SKM-1 treated with dmso at 0.1 percent for 144 hours (cell line): ENCODE measurements around the gene SPATA2.

Experiments used
- DNase-seq: peaks from one replicate; lab custom pipeline; 2025; ENCODE audit not compliant: unreplicated experiment; lab: John Stamatoyannopoulos, UW

Gene SPATA2

DNA sequence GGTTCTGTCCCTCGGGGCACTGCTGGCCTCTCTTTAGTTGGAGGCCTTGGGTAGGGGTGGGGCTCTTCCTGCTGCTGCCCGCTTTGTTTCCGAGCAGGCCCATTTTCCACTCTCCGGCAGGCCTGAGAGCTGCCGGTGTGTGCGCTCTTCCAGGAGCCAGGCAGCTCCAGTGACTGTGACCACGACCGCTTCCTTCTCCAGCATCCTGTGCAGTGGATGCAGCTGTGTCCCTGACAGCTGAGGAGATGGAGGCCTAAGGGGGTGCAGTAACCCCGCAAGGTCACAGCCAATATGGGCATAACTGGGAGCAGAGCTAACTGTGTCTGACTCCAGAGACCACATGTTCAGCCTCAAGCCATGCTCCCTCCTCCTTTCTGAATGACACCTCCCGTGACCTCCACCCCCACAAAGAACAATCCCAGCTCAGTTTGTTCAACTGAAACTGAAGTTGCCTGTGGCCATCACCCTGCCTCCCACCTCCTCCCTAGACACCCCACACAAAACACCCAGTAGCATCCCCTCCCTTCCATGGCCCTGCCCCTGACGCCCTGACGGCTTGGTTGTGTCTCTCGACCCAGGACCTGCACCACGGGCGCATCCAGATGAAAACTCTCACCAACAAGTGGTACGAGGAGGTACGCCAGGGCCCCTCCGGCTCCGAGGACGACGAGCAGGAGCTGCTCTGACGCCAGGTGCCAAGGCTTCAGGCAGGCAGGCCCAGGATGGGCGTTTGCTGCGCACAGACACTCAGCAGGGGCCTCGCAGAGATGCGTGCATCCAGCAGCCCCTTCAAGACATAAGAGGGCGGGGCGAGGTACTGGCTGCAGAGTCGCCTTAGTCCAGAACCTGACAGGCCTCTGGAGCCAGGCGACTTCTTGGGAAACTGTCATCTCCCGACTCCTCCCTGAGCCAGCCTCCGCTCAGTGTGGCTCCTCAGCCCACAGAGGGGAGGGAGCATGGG lies 27.8 kb downstream of the SPATA2 start:
- DNase-seq, result no peak

DNA sequence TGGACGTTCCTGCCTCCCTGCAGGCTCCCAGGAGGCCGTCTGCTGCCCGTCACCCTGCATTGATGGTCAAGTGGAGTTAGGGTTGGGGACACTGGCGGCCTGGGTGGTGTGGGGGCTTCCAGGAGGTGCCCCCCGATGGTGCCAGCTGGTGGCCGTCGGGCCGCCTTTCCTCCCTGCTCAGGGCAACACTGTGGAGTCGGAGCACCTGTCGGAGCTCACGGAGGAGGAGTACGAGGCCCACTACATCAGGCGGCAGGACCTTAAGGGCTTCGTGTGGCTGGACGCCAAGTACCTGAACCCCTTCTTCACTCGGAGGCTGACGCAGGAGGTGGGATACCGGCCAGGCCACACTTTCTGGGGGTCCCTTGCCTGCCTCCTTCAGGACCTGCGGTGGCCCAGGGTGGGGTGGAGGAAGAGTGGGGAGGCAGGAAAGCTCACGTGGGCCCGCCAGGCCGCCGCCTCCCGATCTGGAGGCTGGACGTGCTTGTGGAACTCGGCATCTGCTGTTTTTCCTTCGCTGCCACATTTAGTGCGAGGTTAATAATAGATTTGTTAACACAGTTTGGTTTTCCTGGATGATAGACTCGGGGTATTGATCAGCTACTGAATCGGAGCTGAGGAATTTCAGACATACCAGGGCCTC lies 28.6 kb downstream of the SPATA2 start:
- DNase-seq, result no peak

GRCh38 chr20:49885558-49886332 lies 29.6 kb downstream of the SPATA2 start:
- no peak for DNase-seq

GRCh38 chr20:49883246-49883802 lies 32.0 kb downstream of the SPATA2 start:
- DNase-seq, result no peak

DNA sequence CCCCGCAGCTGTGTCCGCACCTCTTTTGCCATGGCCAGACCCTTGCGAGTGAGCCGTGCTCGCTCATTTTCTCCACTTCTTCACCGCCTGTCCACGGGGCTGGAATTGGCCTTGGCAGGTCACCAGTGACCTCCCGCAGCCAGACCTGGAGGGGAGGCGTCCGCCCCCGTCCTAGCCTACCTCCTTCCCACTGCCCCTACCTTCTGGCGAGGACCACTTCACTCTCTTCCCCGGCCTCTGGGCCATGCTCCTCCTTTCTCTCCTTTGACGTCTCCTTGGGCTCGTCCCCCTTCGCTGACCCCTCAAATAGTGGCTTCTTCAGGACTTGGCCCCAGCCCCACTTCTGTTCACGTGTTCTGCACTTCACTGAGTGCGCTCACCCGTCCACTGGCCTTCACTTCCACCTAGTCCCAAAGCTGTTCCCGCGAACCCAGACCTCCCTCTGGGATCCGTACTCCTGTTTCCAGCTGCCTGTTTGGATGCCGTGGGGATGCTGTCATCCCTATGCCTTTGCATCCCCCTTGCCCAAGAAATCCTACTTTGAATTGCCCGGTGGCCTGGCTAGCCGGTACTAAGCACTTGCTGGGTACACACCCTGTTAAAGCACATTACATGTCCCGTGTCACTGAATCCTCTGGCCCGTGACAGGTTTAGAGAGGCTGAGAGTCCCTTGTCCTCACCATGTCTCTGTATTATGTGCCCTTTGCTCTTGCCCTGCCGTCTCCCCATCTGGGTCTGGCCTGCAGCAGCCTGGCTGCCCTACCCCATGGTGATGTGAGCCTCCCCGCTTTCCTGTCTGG lies 33.0 kb downstream of the SPATA2 start:
- DNase-seq, result no peak

DNA sequence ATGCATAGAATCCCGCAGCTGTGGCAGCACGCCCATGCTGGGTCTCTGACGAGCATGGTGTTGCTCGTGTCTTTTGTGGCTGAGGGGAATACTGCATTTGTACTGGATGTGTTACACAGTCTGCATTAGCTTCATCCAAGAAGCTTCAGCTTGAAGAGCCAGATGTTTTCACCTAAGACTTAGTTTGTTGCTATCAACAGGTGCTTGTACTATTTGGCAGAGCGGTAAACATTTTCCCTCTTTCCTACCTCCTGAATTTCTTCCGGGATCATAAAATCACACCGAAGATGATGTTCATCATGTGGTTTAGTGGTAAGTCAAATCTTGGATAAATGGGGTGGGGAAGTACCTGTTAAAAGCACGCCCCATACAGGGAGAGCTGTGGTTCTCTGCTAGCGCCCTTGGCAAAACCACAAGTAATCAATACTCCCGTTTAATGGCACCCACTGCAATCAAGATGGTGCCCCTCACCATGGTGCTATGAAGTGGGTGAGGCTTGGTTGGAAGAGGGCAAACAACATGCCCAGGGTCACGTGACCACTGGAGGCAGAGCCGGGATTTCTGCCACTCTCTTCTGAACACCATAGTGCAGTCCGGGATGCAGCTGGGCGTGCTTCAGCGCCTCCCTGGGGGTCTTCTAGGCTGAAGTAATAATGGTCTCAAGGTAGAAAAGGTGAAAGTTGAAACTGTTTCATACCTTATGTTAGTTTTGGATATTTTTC lies 34.4 kb downstream of the SPATA2 start:
- DNase-seq, result no peak

- no peak for DNase-seq
Measured at GRCh38 chr20:49880177-49880576, 35.2 kb downstream of the SPATA2 start.

- DNase-seq, result no peak
Measured at GRCh38 chr20:49878977-49879376, 36.4 kb downstream of the SPATA2 start.

- no peak for DNase-seq
Measured at GRCh38 chr20:49877386-49877921, 37.9 kb downstream of the SPATA2 start.

DNA sequence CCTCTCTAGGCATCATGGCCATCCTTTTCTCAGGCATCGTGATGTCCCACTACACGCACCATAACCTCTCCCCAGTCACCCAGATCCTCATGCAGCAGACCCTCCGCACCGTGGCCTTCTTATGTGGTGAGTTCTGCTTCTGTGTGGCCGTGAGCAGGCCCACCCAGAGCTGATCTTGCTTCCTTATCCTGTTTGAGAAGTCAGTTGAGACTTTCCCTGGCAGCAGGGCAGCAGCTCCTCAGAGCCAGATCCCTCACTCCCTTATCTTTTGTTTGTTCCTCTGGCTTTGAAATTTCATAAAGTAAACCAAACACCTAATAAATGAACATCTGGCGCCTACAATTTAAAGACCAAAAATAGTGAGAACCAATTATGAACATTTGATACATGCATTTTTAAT lies 40.6 kb downstream of the SPATA2 start:
- no peak for DNase-seq

- DNase-seq, result no peak
Measured at GRCh38 chr20:49872056-49872455, 43.3 kb downstream of the SPATA2 start.

DNA sequence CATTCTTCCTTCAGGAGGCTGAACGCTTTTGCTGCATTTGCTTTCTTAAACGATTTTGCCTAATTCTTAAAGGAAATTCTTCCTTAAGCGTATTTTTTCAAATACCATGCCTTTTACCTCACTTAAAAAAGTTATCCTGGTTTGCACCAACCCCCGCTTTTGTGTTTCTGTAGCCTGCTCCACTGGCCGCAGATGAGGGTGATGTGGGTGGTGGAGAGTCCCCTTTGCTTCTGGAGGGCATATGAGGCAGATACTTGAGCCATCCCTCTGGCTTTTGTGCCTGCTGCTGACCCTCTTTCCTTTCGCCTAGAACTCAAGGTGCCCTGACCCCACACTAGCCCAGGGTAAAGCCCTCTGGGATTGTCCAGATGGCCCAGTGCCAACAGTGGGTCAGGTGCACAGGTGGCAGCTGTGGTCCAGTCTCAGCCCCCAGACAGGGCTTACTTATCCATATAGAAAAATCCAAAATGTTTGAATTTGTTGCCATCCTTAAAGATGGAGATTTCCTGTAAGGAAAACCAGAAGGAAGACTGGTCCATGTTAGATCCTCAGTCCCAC lies 43.9 kb downstream of the SPATA2 start:
- DNase-seq, result no peak

DNA sequence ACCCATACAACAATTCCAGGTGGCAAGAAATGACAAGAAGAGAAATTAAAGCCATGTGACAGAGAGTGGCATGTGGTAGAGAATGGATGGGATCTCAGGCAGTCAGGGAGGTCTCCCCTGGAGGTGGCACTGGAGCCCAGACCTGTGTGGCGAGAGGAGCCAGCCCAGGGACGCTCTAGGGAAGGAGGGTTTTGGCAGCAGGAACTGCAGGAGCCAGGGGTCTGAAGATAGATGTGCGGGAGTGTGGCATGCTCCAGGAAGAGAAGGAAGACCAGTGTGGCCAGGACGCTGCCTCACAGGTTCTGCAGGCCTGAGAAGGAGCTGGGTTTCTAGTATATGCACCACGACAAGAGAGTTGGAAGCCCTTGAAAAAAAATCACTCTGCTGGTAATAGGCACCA lies 45.1 kb downstream of the SPATA2 start:
- DNase-seq, result no peak

DNA sequence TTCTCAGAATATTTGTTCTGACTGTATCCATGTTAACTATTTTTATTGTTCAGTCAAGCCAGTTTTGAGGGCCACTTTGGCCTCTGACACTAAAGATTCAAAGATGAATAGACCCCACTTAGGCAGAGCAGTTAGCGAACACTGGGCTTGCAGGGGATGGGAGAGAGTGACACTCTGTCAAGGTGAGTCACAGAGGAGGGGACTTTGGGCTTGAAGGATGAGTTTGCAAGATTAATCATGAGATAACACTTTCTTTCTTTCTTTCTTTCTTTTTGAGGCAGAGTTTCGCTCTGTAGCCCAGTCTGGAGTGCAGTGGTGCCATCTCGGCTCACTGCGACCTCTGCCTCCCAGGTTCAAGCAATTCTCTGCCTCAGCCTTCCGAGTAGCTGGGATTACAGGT lies 46.4 kb downstream of the SPATA2 start:
- DNase-seq, result no peak

GRCh38 chr20:49868538-49868937 lies 46.8 kb downstream of the SPATA2 start:
- DNase-seq, result peak; percentile 13

- no peak for DNase-seq
Measured at GRCh38 chr20:49867453-49868215, 47.7 kb downstream of the SPATA2 start.

DNA sequence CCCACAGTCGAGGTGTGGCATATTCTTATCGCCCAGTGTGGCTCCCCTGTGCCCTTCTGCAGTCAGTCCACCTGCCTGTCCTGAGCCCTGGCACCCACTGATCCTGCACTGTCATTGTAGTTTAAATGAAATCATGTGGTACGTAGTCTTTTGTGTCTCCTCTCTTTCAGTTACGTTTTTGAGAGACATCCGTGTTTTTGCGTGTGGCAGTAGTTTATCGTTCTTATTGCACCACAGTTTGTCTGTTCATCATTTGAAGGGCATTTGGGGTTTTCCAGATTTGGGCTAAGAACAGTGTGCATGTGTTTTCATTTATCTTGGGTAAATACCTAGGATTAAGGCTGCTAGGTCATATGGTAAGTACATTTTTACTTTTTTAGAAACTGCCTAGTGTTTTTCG lies 49.3 kb downstream of the SPATA2 start:
- no peak for DNase-seq

- no peak for DNase-seq
Measured at GRCh38 chr20:49865559-49865958, 49.8 kb downstream of the SPATA2 start.

- no peak for DNase-seq
Measured at GRCh38 chr20:49863666-49864065, 51.7 kb downstream of the SPATA2 start.
